GM23338 (cell line): ENCODE measurements around the gene ZFYVE27. TPM values are rescaled to one million over a fixed set of nuclear protein-coding genes. Genes with fewer than 3 reads are reported as not detected.

Experiments used
- ATAC-seq: fragments of 200-7000 bp; cut with Tn5 transposase; 3 replicates; pipeline ENCODE4 v1.9.1; 2020
- DNase-seq: peaks from one replicate; pipeline ENCODE4 v3.0.0-alpha.2; 2015; ENCODE audit warnings: low spot score
- H2AFZ ChIP-seq: fragments of 200-600 bp; sonication (generic); 2 replicates; pipeline ENCODE4 v1.8.0; 2016; ENCODE audit warnings: antibody characterized with exemption, mild to moderate bottlenecking, moderate library complexity
- H3F3A ChIP-seq: fragments of 200-600 bp; sonication (generic); replicated peaks from 2 replicates; pipeline ENCODE4 v1.8.0; 2017; ENCODE audit warnings: antibody characterized with exemption, mixed run types, low read depth
- H3K27ac ChIP-seq: fragments of 200-600 bp; sonication (generic); 2 replicates; pipeline ENCODE4 v1.6.1; 2016; ENCODE audit warnings: low read depth
- H3K27me3 ChIP-seq: fragments of 200-600 bp; sonication (generic); 2 replicates; pipeline ENCODE4 v1.8.0; 2016; ENCODE audit warnings: mild to moderate bottlenecking, mixed run types, moderate library complexity; ENCODE audit not compliant: insufficient read depth
- H3K36me3 ChIP-seq: fragments of 200-600 bp; sonication (generic); 2 replicates; pipeline ENCODE4 v1.8.0; 2016; ENCODE audit warnings: mild to moderate bottlenecking; ENCODE audit not compliant: insufficient read depth
- H3K4me1 ChIP-seq: fragments of 200-600 bp; sonication (generic); 2 replicates; pipeline ENCODE4 v1.8.0; 2016; ENCODE audit warnings: mild to moderate bottlenecking, moderate library complexity; ENCODE audit not compliant: insufficient read depth
- H3K4me2 ChIP-seq: fragments of 200-600 bp; sonication (generic); 2 replicates; pipeline ENCODE4 v1.7.1; 2017; ENCODE audit warnings: mixed run types
- H3K4me3 ChIP-seq: fragments of 200-600 bp; sonication (generic); 2 replicates; pipeline ENCODE4 v1.6.1; 2016; ENCODE audit warnings: mixed run types
- H3K79me2 ChIP-seq: fragments of 200-600 bp; sonication (generic); replicated peaks from 2 replicates; pipeline ENCODE4 v1.8.0; 2017; ENCODE audit warnings: mild to moderate bottlenecking; ENCODE audit not compliant: insufficient read depth
- H3K9me2 ChIP-seq: fragments of 200-600 bp; sonication (generic); 2 replicates; pipeline ENCODE4 v1.8.0; 2017; ENCODE audit not compliant: insufficient read depth
- H4K20me1 ChIP-seq: fragments of 200-600 bp; sonication (generic); replicated peaks from 2 replicates; pipeline ENCODE4 v1.8.0; 2017; ENCODE audit warnings: mild to moderate bottlenecking; ENCODE audit not compliant: insufficient read depth
- H3K27ac Mint-ChIP-seq: 2 replicates; pipeline ENCODE4 v1.8.0; 2020; ENCODE audit warnings: inconsistent platforms, mild to moderate bottlenecking, moderate library complexity, mixed read lengths
- H3K27me3 Mint-ChIP-seq: 3 replicates; pipeline ENCODE4 v1.8.0; 2022; ENCODE audit warnings: low read depth, mild to moderate bottlenecking, moderate library complexity, mixed read lengths, inconsistent platforms; ENCODE audit not compliant: insufficient read depth, poor library complexity
- H3K36me3 Mint-ChIP-seq: 3 replicates; pipeline ENCODE4 v1.8.0; 2021; ENCODE audit warnings: low read depth, mild to moderate bottlenecking, inconsistent platforms, moderate library complexity, mixed read lengths
- H3K4me1 Mint-ChIP-seq: 3 replicates; pipeline ENCODE4 v1.8.0; 2020; ENCODE audit warnings: mild to moderate bottlenecking, inconsistent platforms, mixed read lengths
- H3K4me3 Mint-ChIP-seq: 3 replicates; pipeline ENCODE4 v1.8.0; 2021; ENCODE audit warnings: moderate library complexity, mild to moderate bottlenecking, inconsistent platforms, mixed read lengths
- H3K9me3 Mint-ChIP-seq: 3 replicates; pipeline ENCODE4 v1.8.0; 2020; ENCODE audit warnings: moderate library complexity, mild to moderate bottlenecking, inconsistent platforms, mixed read lengths
- CTCF ChIP-seq, 2 experiments: fragments of 200-600 bp in 1 of 2; sonication (generic) in 1 of 2; conservative IDR thresholded peaks; 2 replicates each; pipeline versions ENCODE4 v1.5.1 to v1.6.1; 2016 to 2017; ENCODE audit warnings: antibody characterized with exemption in 2 of 2, low read depth in 2 of 2, mild to moderate bottlenecking in 2 of 2, moderate library complexity in 1 of 2
- EZH2 ChIP-seq: fragments of 200-600 bp; sonication (generic); IDR thresholded peaks from one replicate; pipeline ENCODE4 v1.8.0; 2017; ENCODE audit warnings: antibody characterized with exemption, mild to moderate bottlenecking, low read depth; ENCODE audit not compliant: unreplicated experiment
- EZH2phosphoT487 ChIP-seq: fragments of 200-600 bp; sonication (generic); IDR thresholded peaks from one replicate; pipeline ENCODE4 v1.8.1; 2018; ENCODE audit warnings: antibody characterized with exemption; ENCODE audit not compliant: unreplicated experiment
- JUNB ChIP-seq: IDR thresholded peaks from one replicate; pipeline ENCODE4 v1.6.1; 2016; ENCODE audit warnings: antibody characterized with exemption; ENCODE audit not compliant: unreplicated experiment
- NANOG ChIP-seq: IDR thresholded peaks from 2 replicates; pipeline ENCODE4 v1.6.1; 2016; ENCODE audit warnings: antibody characterized with exemption, borderline replicate concordance
- POLR2AphosphoS5 ChIP-seq: IDR thresholded peaks from 2 replicates; pipeline ENCODE4 v1.6.1; 2016; ENCODE audit warnings: antibody characterized with exemption, low read depth
- REST ChIP-seq: IDR thresholded peaks from one replicate; pipeline ENCODE4 v1.6.1; 2018; ENCODE audit warnings: antibody characterized with exemption; ENCODE audit not compliant: unreplicated experiment
- STAT1 ChIP-seq: IDR thresholded peaks from one replicate; pipeline ENCODE4 v1.6.1; 2016; ENCODE audit warnings: antibody characterized with exemption; ENCODE audit not compliant: unreplicated experiment
- ZNF114 ChIP-seq: fragments of 250-450 bp; sonication (Bioruptor Pico); IDR thresholded peaks from 2 replicates; pipeline ENCODE4 v1.5.0; 2020; ENCODE audit warnings: mild to moderate bottlenecking, moderate library complexity
- ZNF331 ChIP-seq: fragments of 250-450 bp; sonication (Bioruptor Pico); IDR thresholded peaks from 2 replicates; pipeline ENCODE4 v1.5.0; 2020; ENCODE audit warnings: low read depth, mild to moderate bottlenecking, moderate library complexity
- ZNF462 ChIP-seq: fragments of 250-450 bp; sonication (Bioruptor Pico); IDR thresholded peaks from 2 replicates; pipeline ENCODE4 v1.5.0; 2020; ENCODE audit warnings: mild to moderate bottlenecking, moderate library complexity
- polyA plus RNA-seq: library from polyadenylated mRNA; unstranded; fragments of >200 nt; fragmentation: Nextera tagmentation; extraction: Ambion mirVana; gene quantifications from 2 replicates; pipeline ENCODE4 v1.2.1, GENCODE V29; 2016
- total RNA-seq: library from RNA; depleted of rRNA; stranded (reverse); fragments of >200 nt; shearing (Covaris generic); gene quantifications from 2 replicates; pipeline ENCODE4 v1.2.3, GENCODE V29; 2014

The ZFYVE27 gene
- total and polyA plus RNA-seq, 2 experiments from 2014 or later, result 15.0 to 25.8 TPM

GRCh38 chr10:97796651-97797050 lies 59.7 kb downstream of the ZFYVE27 start (continued):
- TF ChIP-seq REST, result no peak
- TF ChIP-seq CTCF (conservative IDR thresholded peaks at IDR 0.05; ENCODE audit: low read depth in 2 of 2), result no peak

GRCh38 chr10:97798958-97799610 lies 62.2 kb downstream of the ZFYVE27 start:
- ATAC-seq, result no peak
- no peak for TF ChIP-seq NANOG
- no peak for TF ChIP-seq ZNF462 (CRISPR knock-in tag)
- no peak for TF ChIP-seq EZH2
- TF ChIP-seq ZNF331, result no peak
- no peak for TF ChIP-seq POLR2AphosphoS5
- TF ChIP-seq CTCF (conservative IDR thresholded peaks at IDR 0.05; ENCODE audit: low read depth in 2 of 2), result no peak
- no peak for TF ChIP-seq ZNF114 (CRISPR knock-in tag)
- TF ChIP-seq STAT1, result no peak
- no peak for TF ChIP-seq EZH2phosphoT487
- no peak for TF ChIP-seq JUNB

More at GRCh38 chr10:97798958-97799610, 62.2 kb downstream of the ZFYVE27 start:
- Mint-ChIP-seq H3K4me3 (no peak overlapping the region), H3K36me3 (no peaks in the 10 kb centered on the region), H3K27ac (no peak overlapping the region), H3K4me1 (no peaks in the 10 kb centered on the region; the same call in 2 of the 3 replicates), H3K9me3 (peaks cover 16% of the 10 kb centered on the region), H3K27me3 (peaks cover 6% of the 10 kb centered on the region)
- Histone ChIP-seq H4K20me1 (no peaks in the 10 kb centered on the region), H3K9me2 (no peaks in the 10 kb centered on the region; the same call in 1 of the 2 replicates), H3F3A (no peaks in the 10 kb centered on the region), H3K79me2 (no peaks in the 10 kb centered on the region), H3K4me2 (no peak overlapping the region), H3K4me3 (no peak overlapping the region), H2AFZ (no peak overlapping the region), H3K4me1 (no peaks in the 10 kb centered on the region), H3K36me3 (no peaks in the 10 kb centered on the region; the same call in none of the 2 replicates), H3K27me3 (no peaks in the 10 kb centered on the region), H3K27ac (no peak overlapping the region)
- no peak for DNase-seq
